Lower leg skin (tissue), 4 donors: Measurements from ENCODE around the gene FGFRL1. TPM values are rescaled to one million over a fixed set of nuclear protein-coding genes. Genes with fewer than 3 reads are reported as not detected.

Experiments
- DNase-seq, 2 donors: peaks; one replicate each; pipeline ENCODE4 v3.0.0-alpha.2; 2019; ENCODE audit warnings: low spot score in 2 of 2
- H3K4me3 ChIP-seq: fragments of 200-600 bp; sonication (generic); 2 replicates; pipeline ENCODE4 v1.5.1; 2017; ENCODE audit warnings: mild to moderate bottlenecking, low read depth; ENCODE audit not compliant: poor library complexity, severe bottlenecking
- CTCF ChIP-seq, 3 donors: fragments of 450-650 bp; IDR thresholded peaks; one replicate each; pipeline ENCODE4 v1.5.1; 2016; ENCODE audit warnings: antibody characterized with exemption in 3 of 3, mild to moderate bottlenecking in 3 of 3, moderate library complexity in 2 of 3
- POLR2A ChIP-seq, 2 donors: fragments of 450-650 bp; IDR thresholded peaks; one replicate each; pipeline ENCODE4 v1.6.1; 2016 to 2017; ENCODE audit warnings: antibody characterized with exemption in 2 of 2, mild to moderate bottlenecking in 1 of 2, moderate library complexity in 1 of 2
- WGBS, 2 donors: methylation state at CpG; one replicate each; pipeline ENCODE4 v1.1.5; 2018; 5-methylcytosine and 5-hydroxymethylcytosine counted together
- intact Hi-C: fragments of 100-400 bp; cut with DNase I; formaldehyde crosslinking; loops from one replicate; pipeline ENCODE4 v1.15.0; 2023; ENCODE audit warnings: low total_unique reads
- total RNA-seq, 4 donors: library from RNA; depleted of rRNA; stranded (reverse); fragments of >200 nt; gene quantifications; one replicate each; pipeline ENCODE4 v1.1.0, GENCODE V29; 2016

Gene FGFRL1
- total RNA-seq, 4 donors from 2014 or later, result 7.4 to 13.7 (median 10.7) TPM

- DNase-seq, result no peak
- intact Hi-C loops, result no loop called here
- WGBS, 2 donors, result no CpG with 5 or more reads among the region's 69 CpGs
- H3K4me3 ChIP-seq, result no peak overlapping the region
- TF ChIP-seq CTCF (IDR thresholded peaks at IDR 0.05), result no peak
- TF ChIP-seq POLR2A (IDR thresholded peaks at IDR 0.05), result no peak
These were observed 224 bp downstream of the FGFRL1 start for GRCh38 chr4:1011666-1012033.

DNA sequence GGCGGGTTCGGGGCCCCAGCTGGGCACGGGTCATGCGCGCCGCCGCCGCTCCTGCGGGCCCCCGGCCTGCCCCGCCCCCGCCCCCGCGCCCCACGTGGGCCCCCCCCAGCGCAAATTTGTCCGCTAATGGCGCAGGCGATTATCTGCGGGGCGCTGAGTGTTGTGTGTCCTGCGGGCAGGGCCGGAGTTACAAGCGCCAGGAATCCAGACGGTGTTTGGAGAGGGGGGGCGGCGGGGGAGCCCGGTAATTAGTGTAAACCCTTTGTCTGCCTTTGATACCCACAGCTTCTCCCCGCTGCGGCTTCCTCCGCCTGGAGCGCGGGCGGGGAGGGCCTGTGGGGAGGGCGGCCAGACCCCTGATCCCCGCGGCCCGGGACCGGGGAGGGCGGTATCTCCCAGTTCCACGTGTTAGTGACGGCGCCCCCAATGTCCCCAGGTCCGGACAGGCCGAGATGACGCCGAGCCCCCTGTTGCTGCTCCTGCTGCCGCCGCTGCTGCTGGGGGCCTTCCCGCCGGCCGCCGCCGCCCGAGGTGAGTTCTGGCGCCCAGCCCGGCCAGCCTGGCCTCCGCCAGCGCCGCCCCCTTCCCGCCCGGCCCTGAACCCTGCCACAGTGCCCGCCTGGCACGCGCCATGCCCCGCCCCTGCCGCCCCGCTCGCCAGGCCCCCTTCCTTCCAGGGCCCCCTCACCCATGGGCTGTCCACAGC lies 761 bp downstream of the FGFRL1 start:
- H3K4me3 ChIP-seq, result no peak overlapping the region
- intact Hi-C loops, result no loop called here
- TF ChIP-seq CTCF (IDR thresholded peaks at IDR 0.05) (no peak), POLR2A (IDR thresholded peaks at IDR 0.05) (no peak)
- WGBS, 2 donors, result 3 to 7% methylated on average over 20 to 29 of the region's 69 CpGs
- DNase-seq, result no peak

- H3K4me3 ChIP-seq, result no peak overlapping the region
- intact Hi-C loops, result no loop called here
- 93 to 94% methylated on average over 28 to 32 of the region's 43 CpGs for WGBS, 2 donors
- TF ChIP-seq CTCF (IDR thresholded peaks at IDR 0.05) (no peak), POLR2A (IDR thresholded peaks at IDR 0.05) (no peak)
- no peak for DNase-seq
These were observed 2.0 kb downstream of the FGFRL1 start for GRCh38 chr4:1013225-1014073.

DNA sequence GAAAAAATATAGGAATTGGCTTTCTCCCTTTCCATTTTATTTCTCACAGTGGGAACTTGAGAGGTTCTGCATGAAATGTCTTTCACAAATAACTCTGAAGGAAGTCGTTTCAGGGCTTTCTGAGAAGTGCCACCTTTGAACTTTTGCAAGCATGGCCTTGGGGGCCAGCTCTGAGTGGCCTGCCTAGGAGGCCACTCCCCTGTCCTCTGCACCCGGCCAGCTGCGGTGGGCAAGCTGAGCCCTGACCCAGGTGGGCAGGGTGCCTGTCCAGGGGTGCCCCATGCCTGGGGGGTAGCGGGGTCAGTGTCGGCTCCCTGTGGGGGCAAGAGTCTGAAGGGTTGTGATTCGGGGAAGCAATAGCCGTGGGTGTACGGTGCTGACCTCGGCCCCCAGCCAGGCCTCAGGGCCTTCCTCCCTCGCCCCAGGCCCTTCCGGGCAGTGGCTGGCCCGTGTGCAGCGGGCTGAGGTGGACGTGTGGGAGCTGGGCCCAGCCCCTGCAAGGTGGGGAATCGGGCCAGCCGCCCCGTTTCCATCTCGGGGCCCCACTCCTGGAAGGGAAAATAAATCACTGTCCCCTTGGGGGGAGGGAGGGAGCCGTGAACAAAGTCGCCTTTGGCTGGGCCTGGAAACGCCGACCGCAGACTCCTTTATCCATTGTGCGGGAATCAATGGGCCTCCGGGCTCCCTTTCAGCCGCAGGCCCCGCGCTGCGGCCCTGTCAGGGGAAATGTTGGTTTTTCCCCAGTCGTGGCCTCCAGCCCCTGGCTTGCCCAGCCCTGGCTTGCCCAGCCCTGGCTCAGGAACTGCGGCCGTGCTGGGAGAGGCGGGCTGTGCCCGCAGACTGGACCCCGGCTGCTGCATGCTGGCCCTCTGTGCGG lies 3.1 kb downstream of the FGFRL1 start:
- no peak overlapping the region for H3K4me3 ChIP-seq
- TF ChIP-seq POLR2A (IDR thresholded peaks at IDR 0.05), result no peak
- no peak for TF ChIP-seq CTCF (IDR thresholded peaks at IDR 0.05)
- no peak for DNase-seq
- intact Hi-C loops, result no loop called here
- WGBS, 2 donors, result 69 to 90% methylated on average over 29 to 36 of the region's 36 CpGs

GRCh38 chr4:1015179-1015578 lies 3.8 kb downstream of the FGFRL1 start:
- TF ChIP-seq POLR2A (IDR thresholded peaks at IDR 0.05), result no peak
- TF ChIP-seq CTCF (IDR thresholded peaks at IDR 0.05), result no peak
- 83 to 90% methylated on average over 3 to 7 of the region's 8 CpGs for whole genome bisulfite sequencing, 2 donors
- intact Hi-C loops, result no loop called here
- no peak for DNase-seq
- H3K4me3 ChIP-seq, result no peak overlapping the region
